Neural progenitor cell (in vitro differentiated cells): Measurements from ENCODE around the gene OLR1.

Experiments
- EZH2 ChIP-seq: fragments of 200-600 bp; sonication (generic); IDR thresholded peaks from 2 replicates; pipeline ENCODE4 v1.6.1; 2017; ENCODE audit warnings: antibody characterized with exemption, mild to moderate bottlenecking, moderate library complexity
- TF ChIP-seq, protein P1 (sequence below): fragments of 200-600 bp; sonication (generic); IDR thresholded peaks from 2 replicates; pipeline ENCODE4 v1.5.1; 2017; ENCODE audit warnings: antibody characterized with exemption, mild to moderate bottlenecking

- TF ChIP-seq, protein P1, sequence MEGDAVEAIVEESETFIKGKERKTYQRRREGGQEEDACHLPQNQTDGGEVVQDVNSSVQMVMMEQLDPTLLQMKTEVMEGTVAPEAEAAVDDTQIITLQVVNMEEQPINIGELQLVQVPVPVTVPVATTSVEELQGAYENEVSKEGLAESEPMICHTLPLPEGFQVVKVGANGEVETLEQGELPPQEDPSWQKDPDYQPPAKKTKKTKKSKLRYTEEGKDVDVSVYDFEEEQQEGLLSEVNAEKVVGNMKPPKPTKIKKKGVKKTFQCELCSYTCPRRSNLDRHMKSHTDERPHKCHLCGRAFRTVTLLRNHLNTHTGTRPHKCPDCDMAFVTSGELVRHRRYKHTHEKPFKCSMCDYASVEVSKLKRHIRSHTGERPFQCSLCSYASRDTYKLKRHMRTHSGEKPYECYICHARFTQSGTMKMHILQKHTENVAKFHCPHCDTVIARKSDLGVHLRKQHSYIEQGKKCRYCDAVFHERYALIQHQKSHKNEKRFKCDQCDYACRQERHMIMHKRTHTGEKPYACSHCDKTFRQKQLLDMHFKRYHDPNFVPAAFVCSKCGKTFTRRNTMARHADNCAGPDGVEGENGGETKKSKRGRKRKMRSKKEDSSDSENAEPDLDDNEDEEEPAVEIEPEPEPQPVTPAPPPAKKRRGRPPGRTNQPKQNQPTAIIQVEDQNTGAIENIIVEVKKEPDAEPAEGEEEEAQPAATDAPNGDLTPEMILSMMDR = no peak
- no peak for TF ChIP-seq EZH2
Measured at GRCh38 chr12:10218021-10218420, 46.1 kb upstream of the OLR1 start.
